GM15510 (cell line): Measurements from ENCODE around the gene OSBPL10.

Source experiments
- POLR2A ChIP-seq: IDR thresholded peaks from 3 replicates; pipeline ENCODE4 v1.6.1; 2011; ENCODE audit warnings: borderline replicate concordance; ENCODE audit not compliant: insufficient read length; ENCODE audit errors: extremely low read depth

The OSBPL10 gene

DNA sequence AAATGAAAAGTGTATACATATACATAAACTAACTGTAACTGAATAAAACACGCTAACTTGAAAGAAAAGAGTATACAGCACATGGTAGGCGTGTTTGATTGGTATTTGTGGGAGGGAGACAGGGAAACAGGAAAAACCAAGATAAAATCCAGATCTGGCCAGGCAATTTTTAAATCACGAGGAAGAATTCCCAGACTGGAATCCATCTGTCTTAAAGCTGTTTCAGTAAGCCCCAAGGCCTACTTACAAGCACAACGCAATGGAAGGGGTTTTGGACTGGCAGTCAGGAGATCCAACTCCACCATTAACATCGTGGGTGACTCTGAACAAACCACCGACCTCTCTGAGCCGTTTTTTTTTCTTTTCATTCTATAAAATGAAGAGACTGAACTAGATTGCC, 195.8 kb downstream of the OSBPL10 start:
- TF ChIP-seq POLR2A = no peak

DNA sequence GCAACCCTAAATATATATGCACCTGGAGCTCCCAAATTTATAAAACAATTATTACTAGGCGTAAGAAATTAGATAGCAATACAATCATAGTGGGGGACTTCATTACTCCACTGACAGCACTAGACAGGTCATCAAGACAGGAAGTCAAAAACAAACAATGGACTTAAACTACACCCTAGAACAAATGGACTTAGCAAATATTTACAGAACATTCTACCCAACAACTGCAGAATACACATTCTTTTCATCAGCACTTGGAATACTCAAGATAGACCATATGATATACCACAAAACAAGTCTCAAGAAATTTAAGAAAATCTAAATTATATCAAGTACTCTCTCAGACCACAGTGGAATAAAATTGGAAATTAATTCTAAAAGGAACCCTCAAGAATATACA, 201.5 kb downstream of the OSBPL10 start:
- no peak for TF ChIP-seq POLR2A

- no peak for TF ChIP-seq POLR2A
These were observed 203.2 kb downstream of the OSBPL10 start for GRCh38 chr3:31777887-31778286.

- TF ChIP-seq POLR2A = no peak
These were observed 204.0 kb downstream of the OSBPL10 start for GRCh38 chr3:31777092-31777491.

- TF ChIP-seq POLR2A = no peak
These were observed 205.0 kb downstream of the OSBPL10 start for GRCh38 chr3:31776016-31776415.

DNA sequence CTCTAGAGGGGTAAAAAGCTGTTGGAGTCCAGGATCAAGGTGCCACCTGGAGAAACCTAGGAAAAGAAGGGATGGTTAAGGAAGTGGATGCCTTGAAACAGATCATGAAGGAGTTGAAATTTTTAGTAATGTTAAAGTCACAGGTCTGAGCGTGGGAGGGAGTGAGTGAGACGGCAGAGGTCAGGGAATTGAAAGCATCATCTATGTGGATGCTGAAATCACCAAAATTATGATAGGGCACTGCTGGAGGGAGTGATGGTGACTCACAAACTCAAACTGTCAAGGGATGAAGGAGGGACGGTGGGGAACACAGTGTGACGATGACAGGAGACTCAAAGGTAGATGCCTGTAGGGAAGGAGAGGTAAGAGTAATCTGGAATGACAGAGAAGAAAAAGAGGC, 205.7 kb downstream of the OSBPL10 start:
- no peak for TF ChIP-seq POLR2A

GRCh38 chr3:31772758-31773473, 208.1 kb downstream of the OSBPL10 start:
- TF ChIP-seq POLR2A = no peak

DNA sequence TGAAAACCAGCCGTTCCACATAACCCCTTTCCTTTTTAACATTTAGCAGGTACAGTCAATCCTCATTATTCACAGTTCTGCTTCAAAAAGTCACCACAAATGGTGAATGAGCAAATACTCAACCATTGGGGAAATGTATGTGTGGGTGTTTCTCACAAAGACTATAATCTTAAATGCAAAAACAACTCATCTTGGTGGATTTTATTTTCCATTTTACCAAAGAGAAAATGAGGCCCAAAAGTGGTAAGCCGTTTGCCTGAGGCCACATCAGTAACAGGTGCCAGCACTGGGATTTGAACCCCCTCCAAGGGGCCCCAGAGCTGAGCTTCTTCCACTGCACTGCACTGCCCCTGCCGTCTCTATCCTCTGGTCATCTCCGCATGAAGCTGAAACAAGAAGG, 208.8 kb downstream of the OSBPL10 start:
- TF ChIP-seq POLR2A = no peak

DNA sequence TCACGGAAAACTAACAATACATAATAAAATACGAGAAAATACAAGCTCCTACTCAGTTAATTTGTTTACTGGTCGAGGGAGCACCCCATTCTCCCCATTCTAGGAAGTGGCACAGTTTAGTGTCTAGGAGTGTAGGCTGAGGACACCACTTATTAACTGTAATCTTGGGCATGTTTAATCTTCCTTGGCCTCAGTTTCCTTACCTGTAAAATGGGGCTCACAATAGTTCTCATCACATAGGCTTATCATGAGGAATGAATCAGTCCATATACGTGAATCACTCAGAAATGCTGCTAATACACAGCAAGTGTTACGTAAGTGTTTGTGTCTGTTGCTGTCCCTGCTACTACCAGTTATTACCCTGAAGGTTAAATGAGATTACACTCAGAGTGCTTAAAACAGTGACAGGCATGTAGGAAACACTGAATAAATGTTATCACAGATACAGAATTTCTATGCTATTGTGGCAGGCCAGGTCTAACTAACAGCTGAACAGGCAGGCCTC, 210.2 kb downstream of the OSBPL10 start:
- TF ChIP-seq POLR2A = no peak

GRCh38 chr3:31768479-31769125, 212.5 kb downstream of the OSBPL10 start:
- TF ChIP-seq POLR2A = no peak

- TF ChIP-seq POLR2A = no peak
These were observed 213.1 kb downstream of the OSBPL10 start for GRCh38 chr3:31767920-31768319.

DNA sequence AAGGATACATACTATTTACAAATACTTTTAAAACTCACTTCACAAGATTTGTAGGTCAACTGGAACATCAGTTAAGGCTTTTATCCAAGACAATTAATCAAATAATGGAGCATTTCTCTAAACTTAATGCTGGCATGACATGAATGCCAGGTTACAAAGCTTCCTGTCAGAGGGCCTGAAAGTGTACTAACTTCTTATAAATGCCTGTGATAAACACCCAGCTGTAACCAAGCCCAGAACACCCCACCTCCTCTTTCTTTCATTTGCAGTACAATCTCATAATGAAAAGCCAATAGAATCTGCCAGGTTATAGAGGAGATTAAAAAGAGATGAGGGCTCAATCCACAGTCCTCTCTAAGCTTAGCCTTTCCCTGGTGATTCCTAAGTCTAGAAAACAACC, 214.4 kb downstream of the OSBPL10 start:
- TF ChIP-seq POLR2A = no peak

DNA sequence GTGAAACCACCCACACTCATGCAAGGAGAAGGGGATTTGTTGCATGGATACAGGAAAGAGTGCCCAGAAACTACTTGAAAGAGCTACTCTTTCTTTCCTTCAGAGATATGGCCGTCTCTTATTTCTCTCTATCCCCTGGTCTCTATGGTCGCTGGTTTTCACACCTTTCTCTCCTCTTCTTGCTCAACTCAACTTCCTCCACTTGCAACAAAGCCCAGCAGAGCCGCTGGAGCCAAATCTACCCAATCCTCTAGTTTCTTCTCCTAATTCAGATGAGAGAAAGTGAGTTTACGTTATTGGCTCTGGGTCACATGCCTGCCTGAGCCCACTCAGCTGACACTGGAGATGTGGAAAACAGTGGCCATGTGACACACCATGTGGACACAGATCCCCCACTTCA, 215.2 kb downstream of the OSBPL10 start:
- no peak for TF ChIP-seq POLR2A

DNA sequence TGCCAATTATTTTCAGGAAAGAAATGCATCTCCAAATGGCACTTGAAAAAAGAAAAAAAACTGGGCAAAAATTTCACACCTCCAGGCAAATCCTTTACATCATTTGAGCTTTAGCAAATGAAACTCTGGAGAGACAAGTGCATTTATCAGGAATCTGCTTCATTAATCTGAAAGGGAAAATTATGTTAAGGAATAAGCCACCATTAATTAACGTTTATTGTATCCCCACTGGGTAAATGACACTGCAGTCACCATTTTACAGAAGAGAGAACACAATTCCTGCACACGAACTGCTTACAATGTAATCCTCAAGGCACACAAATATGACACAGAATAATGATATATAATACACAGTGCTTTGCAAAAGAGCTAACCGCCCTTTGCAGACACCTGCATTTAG, 217.3 kb downstream of the OSBPL10 start:
- no peak for TF ChIP-seq POLR2A

DNA sequence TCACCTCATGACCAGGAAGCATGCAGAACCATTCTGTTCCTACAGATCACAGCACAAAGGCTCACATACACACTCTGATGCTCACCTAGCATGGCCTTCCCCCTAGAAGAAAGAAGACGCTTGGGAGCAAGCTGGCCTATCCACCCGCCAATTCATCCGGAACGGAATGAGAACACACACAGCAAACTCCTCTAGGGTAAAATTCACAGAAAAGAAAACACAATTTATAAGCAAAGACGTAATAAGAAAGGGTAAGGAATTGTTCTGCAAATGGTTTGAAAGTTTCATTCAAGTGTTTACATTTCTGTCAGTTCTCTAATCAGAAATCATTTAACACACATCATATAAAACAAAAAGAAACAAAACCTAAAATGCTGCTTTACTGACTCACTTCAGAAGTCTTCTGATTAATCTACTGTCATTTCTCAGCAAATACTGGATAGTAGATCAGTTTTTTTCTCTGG, 218.1 kb downstream of the OSBPL10 start:
- no peak for TF ChIP-seq POLR2A
